A204.1 (cell line): Measurements from ENCODE around the gene IL13RA1.
"Not testable (repeated sequence)": the region's sequence is repeated elsewhere in the genome, so short reads cannot be mapped to it uniquely, and the experiment has no call there.

Source experiments
- FAIRE-seq: peaks from 2 replicates; lab custom pipeline; 2012; peaks lifted over from hg19 to GRCh38; lab: Jason Lieb, UNC

Gene IL13RA1

DNA sequence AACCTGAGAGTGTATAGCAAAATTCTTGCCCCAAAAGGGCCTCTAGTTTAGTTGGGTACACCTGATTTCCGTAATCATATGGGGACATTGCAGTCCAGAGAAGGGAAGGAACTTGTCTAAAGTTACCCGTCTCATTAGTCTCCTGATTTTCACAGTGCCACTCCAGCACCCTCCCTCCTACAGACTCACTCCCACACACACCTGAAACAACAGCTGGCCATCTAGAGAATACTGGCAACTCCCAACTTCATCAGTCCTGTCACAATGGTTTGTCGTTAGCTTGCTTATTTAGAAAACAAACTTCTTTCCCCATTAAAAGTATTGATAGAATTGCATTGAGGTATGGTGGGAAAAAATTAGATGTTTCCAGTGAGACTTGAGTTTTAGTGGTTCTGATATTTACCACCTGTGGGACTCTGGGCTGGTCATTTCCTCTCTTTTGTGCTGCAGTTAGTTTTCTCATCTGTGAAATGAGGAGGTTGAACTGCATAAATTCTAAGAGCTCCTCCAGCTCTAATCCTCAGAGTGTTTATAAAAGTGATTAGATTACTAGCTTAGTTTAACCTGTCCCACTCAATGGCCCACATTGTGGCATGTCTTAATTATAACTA, 1.7 kb downstream of the IL13RA1 start:
- no peak for FAIRE-seq

DNA sequence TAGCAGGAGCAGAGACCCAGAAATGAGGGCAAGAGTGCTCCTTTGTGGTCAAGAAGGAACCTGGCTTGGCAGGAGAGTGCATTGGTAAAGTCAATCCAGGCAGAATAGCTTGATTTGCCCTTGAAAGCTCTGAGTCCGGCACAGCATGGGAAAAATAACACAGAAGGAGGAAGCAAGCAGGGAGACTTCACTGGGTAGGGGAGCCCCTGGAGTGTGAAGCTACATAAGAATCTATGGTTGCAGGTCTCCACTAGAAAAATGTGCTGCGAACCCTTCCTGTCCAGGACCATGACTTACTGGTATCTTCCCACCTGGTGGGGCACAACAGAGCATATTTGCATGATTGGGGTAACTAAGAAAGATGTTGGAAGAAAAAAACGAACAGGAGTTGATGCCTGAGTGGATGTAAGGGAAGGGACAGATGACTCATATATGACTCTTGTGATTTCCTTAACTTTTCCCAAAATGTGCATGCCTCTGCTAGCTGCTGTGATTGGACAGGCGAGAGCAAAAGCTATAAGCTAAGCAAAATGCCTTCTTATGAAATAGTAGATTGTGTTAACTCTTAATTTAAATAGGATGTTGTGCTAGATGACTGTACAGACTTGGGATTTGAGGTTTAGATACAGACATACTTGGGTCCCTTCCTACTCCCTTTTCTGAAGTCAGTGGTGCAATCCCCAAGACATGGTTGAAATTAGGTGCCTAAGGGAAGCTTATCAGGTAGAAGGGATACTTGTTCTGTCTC, 3.3 kb downstream of the IL13RA1 start:
- FAIRE-seq, result no peak

GRCh38 chrX:118732551-118732950, 5.1 kb downstream of the IL13RA1 start:
- FAIRE-seq, result not testable (repeated sequence)

GRCh38 chrX:118734909-118735308, 7.5 kb downstream of the IL13RA1 start:
- no peak for FAIRE-seq

- FAIRE-seq, result no peak
Observed at GRCh38 chrX:118736394-118737010, 9.1 kb downstream of the IL13RA1 start.

- no peak for FAIRE-seq
Observed at GRCh38 chrX:118739577-118739976, 12.2 kb downstream of the IL13RA1 start.

- FAIRE-seq, result no peak
Observed at GRCh38 chrX:118740276-118740889, 13.0 kb downstream of the IL13RA1 start.

DNA sequence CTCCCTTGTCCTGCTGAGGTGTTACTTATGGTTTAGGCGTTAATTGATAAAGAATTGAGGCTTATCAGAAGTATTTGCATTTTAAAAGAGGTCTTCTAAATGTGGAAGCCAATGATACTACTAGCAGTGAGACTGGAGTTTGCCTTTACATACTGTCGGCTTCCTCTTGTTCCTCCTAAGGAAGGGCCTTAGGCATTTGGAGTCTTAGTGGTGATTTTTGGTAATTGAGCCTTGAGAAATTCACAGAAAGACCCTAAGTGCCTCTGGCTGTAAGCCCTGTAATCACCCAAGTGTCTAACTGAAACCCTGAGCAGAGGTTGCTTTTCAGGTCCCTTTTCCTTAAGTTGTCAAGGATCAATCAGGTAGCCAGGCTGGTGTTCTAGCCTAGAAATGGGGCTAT, 14.8 kb downstream of the IL13RA1 start:
- FAIRE-seq, result no peak

DNA sequence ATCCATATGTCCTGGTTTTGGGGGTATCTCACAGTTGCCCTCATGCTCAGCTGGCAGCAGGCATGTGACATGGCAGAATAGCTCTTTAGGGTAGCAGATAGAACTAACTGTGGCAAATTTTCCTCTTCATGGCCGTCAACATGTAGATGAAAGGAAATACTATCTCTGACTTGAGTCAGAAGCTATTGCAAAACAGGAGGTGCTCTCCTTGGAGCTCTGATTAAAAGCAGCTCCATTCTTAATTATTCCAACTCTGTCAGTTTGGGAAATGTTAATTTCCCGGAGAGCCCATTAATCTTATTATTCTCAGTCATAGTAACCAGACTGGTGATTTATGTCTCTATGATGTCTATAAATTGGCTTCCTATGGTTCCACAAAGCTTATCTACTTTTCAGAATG, 18.2 kb downstream of the IL13RA1 start:
- FAIRE-seq, result no peak

DNA sequence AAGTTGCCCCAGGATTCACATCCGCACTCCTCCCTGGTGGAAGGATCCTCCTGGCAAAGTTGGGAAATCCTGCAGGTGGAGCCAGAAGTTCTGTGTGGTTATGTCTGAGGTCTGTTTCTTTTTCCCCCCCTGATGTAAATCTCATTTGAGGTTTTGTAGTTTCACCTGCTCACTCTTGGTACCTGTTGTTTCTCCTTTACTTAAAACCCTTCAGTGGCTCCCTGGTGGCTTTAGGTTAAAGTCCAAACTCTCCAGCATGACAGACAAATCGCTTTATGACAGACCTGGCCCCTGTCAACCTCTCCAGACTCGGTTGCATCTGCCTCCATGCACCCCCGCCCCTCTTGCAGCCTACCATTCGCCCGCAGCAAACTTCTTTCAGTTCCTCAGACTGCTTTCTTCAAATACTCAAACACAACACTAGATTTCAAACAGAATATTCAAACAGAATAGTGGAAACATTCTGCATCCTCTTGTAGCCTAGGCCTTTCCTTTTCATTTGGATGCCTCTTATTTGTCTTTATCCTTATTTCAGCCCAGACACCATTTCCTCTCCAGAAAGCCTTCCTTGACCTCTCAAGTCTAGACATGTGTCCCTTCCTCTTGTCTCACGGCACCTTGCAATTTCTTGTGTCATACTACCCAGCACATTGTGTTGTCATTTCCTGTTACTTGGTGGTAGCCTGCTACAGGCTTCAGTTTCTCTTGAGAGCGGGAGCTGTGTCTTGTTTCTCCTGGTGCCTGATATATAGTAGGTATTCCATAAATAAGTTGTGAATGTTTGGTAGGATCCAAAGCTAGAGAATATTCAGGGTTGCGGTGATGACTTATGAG, 24.8 kb downstream of the IL13RA1 start:
- no peak for FAIRE-seq

GRCh38 chrX:118755633-118756032, 28.2 kb downstream of the IL13RA1 start:
- no peak for FAIRE-seq

GRCh38 chrX:118756101-118756500, 28.7 kb downstream of the IL13RA1 start:
- no peak for FAIRE-seq

- no peak for FAIRE-seq
Observed at GRCh38 chrX:118758511-118758910, 31.1 kb downstream of the IL13RA1 start.

DNA sequence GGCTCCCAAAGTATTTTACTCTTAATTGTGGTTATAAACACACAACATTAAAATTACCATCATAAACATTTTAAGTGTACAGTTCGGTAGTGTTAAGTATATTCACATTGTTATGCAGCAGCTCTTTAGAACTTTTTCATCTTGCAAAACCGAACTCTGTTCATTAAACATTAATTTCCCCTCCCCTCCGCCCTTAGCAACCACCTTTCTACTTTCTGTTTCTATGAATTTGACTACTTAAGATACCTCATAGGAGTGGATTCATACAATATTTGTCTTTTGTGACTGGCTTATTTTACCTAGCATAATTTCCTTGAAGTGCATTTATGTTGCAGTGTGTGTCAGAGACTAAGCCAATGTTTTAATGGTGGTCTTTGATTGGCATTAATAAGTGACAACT, 32.6 kb downstream of the IL13RA1 start:
- no peak for FAIRE-seq

- no peak for FAIRE-seq
Observed at GRCh38 chrX:118761939-118762707, 34.7 kb downstream of the IL13RA1 start.

- no peak for FAIRE-seq
Observed at GRCh38 chrX:118763489-118763888, 36.1 kb downstream of the IL13RA1 start.

GRCh38 chrX:118764122-118764521, 36.7 kb downstream of the IL13RA1 start:
- FAIRE-seq, result no peak

- FAIRE-seq, result no peak
Observed at GRCh38 chrX:118770133-118770760, 42.8 kb downstream of the IL13RA1 start.

- no peak for FAIRE-seq
Observed at GRCh38 chrX:118772051-118772450, 44.6 kb downstream of the IL13RA1 start.

DNA sequence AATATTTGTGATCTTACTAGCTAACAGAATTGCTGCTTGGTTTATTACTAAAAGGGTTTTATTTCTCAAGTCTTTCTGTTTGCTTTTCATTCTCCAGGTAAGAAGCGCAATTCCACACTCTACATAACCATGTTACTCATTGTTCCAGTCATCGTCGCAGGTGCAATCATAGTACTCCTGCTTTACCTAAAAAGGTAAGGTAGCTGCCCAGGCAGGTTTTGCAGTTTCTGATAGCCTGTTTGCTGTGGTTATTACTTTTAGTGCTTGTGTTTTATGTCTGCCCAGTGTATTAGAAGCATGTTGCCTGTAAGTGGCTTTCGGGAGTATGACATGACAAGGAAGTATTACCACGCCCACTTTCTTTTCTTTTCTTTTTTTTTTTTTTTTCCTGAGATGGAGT, 46.4 kb downstream of the IL13RA1 start:
- no peak for FAIRE-seq

GRCh38 chrX:118779581-118779980, 52.2 kb downstream of the IL13RA1 start:
- no peak for FAIRE-seq
